ENCODE measurements around the gene IPPK.

IPPK gene, protein sequence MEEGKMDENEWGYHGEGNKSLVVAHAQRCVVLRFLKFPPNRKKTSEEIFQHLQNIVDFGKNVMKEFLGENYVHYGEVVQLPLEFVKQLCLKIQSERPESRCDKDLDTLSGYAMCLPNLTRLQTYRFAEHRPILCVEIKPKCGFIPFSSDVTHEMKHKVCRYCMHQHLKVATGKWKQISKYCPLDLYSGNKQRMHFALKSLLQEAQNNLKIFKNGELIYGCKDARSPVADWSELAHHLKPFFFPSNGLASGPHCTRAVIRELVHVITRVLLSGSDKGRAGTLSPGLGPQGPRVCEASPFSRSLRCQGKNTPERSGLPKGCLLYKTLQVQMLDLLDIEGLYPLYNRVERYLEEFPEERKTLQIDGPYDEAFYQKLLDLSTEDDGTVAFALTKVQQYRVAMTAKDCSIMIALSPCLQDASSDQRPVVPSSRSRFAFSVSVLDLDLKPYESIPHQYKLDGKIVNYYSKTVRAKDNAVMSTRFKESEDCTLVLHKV

DNA sequence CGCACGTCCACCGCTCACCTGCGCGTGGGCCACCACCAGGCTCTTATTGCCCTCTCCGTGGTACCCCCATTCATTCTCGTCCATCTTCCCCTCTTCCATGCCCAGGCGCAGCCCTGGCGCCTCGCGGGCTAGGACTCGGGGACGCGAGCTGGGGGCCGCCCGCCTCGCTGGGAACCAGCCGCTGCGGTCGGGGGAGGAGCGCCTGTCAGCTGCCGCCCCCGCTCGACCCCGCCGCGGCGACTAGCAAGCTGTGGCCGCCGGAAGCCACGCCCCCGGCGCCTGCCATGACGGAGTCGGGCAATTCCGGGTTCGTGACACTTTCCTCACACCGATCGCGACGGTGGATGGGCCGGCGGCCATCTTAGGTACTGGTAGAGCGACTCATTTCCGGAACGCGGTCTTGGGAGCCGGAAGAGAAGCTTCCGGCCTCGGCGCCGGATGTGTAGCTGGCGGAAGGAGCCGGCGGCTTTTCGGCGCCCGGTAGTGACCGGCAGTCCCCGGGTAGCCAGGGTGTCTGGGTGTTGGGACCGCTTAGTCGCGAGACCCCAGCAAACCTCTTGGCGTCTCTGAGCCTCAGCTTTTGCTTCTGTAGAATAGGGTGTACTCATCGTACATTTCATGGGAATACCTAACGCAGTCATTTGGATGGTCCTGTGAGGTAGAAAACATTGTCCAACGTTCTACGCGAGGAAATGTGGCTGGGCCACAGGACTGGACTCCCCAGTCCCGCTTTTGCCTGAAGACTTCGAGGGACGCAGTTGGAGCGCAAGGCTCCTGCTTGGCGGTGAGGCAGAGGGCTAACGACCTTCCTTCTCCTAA, at the start of gene IPPK:
Gene IPPK, minus strand, starts transcription at position 242 of the 819 bp plus-strand sequence. Its CDS starts 143 bp downstream, at position 99.
- DNase-seq: peak; percentile 76

DNA sequence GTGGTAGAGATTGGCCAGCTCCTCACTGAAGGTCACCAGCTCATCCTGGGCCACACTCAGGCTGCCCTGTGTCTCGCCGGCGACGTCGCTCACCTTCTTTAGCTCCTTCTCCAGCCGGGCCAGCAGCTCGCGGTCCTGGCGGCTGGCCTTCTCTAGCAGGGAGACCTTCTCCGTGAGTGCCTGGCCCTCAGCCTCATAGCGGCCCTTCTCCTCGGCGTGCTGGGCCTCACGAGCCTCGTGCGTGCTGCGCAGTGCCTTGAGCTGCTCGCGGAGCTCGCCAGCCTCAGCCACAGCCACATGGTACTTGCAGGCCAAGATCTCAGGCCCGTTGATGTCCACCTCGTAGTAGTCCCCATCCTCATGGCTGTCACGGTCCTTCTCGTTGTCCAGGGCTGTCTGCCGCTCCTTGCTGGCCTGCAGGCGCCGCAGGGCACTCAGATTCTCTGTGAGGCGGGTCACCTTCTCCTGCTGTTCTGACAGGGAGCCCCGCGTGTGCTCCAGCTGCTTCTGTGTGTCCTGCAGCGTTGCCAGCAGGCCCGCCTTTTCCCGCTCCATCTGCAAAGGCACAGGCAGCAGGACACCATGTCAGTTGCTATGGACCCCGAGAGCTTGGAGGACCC, 49.2 kb upstream of the IPPK start:
- DNase-seq: no peak

DNA sequence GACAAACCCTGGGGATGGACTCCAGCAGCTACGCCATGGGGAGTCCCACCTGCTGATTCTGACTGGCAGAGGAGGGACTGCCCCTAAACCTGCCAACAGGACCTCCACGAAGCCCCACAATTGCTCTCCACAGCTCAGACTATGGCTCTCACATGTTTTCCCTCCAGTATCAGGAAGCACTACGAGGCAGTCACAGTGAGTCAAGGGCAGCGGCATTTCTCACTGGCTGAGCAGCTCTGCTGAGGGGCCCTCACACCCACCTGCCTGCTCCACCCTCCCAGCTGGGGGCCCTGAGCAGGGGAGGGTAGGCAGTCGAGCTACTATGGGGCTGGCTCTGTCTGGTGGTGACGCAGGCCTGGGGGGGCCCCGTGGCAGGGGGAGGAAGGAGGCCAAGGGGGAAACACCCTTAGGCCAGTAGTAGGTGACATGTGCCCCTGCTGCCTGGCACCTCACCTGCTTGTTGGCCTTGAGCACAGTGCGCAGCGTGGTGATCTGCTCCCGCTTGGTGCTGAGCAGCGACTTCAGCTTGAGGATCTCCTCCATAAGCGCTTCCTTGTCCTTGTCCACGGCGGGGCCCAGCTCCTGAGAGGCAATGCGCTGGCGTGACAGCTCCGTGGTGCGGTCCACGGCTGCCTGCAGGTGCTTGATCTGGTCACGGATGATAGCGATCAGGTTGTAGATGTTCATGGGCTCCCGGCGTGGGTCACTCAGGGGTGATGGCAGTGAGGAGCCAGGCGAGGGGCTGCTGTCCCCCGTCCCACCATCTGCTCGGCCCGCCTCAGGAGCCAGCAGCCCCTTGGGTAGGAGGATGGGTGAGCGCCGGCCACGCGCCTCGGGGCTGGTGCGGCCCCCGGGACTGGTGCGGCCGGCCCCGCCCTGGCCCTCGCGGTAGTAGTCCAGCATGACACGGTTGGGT, 48.4 kb upstream of the IPPK start:
- DNase-seq: no peak

DNA sequence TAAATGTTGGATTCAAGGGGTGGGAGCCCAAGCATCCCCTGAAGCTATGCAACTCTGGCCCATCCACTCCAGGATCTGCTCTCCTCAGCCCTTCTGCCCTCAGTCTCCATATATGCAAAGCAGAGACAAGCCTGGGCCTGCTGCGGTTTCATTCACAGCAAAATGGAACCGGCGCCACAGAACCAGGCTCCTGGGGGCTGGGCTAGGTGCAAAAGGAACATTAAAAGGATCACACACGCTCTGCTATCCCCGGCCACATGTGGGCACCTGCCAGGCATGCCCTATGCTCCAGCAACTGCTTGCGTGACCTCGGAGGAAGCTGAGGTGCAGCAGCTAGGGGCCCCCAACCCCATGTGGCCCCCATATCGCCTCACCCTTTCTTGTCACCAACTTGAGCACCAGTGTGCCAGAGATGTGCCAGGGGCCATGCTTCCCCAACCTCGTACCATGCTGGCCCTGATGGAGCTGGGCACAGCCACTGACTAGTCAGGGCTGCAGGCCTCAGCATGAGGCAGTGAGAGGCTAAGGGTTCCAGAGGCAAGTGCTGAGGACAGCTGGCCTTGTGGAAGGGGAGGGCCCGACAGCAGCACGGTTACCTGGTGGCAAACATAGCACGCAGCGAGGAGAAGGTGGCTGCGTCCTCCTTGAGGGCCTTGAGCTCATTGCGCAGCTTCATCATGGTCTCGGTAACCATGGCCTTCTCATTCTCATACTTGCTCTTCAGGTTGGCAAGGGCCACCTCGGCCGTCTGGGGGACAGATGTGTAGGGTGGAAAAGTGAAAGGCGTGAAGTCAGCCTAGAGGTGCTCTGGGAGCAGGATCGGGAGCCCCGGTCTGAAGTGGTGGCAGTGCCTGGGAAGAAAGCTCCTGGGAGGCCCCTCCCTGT, 47.5 kb upstream of the IPPK start:
- no peak for DNase-seq

DNA sequence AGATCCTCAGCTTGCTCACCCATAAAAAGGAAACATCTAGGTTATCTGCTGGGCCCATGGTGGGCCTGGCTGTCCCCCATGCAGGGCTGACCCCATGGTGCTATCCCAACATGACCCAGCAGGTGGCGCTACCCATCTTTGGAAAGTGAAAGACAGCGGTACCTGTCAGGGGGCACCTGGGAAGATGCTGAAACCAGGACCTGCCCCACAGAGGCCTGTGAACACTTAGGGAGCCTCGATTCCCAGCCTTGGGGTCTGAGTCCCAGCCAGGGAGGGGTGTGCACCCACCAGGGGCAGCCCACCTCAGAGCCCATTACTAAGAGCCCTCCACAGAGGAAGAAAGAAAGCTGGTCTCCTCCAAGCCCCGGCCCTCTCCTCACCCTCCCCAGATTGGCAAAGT, 46.6 kb upstream of the IPPK start:
- DNase-seq: no peak

DNA sequence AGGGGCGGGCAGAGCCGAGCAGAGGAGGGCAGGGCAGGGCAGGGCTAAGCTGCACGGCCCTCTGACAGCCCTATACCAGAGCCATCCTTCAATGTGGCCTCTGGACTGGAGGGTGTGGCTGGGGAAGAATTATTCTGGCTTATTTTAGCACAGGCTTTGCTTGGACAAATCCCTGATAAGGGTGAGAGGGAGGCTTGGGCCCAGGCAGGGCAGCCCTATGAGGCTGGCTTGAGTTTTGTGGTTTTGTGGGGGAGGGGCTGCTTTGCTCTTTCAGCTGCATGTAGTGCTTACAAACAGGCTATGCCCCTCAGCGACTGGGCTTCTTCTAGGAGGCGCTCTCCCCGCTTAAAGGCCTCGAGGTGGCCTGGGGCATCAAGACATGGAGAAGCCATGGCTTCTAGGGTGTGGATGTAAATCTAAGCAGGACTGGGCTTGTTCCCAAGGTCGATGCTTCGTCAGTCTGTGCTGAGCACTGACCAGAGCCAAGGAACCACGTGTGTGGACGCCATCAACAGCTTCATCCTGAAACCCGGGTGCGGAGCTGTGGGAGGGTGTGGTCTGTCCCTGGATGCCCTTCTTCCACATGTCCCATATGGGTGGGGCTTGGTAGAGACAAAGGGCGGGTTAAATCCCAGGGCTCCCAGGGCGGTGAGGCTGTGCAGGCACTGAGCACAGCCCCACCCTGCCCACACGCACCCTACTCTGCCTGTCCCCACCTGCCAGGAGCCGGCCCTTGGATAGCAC, 45.7 kb upstream of the IPPK start:
- DNase-seq: no peak

DNA sequence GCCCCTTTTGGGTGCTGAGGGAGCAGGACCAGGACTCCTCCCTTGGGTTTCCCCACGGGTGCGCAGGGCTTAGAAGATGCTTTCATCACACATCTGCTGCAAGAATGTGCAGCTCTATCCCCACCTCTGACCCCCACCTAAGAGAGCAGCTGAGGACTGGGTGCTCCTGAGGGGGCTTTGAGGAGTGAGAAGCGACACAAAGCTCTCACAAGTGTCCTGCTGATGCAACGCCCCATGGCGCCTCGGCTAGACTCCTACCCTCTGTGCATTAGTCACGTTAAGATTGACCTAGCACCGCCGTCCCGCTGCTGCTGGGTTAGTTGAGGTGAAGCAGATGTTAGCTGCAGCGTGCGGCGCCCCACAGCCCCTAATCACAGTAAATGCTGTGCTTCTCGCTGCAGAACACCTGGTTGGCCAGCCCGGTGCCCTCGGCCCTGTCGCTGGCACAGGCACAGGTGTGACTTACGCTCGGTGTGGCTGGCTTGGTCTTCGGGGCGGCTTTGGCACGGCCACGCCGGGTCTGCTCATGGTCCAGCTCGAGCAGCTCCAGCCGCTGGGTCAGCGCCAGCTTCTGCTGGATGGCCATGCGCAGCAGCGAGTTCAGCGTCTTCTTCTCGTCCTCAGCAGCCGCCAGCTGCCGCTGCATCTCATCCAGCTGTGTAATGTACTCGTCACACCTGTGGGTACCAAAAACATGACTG, 45.0 kb upstream of the IPPK start:
- DNase-seq: no peak

DNA sequence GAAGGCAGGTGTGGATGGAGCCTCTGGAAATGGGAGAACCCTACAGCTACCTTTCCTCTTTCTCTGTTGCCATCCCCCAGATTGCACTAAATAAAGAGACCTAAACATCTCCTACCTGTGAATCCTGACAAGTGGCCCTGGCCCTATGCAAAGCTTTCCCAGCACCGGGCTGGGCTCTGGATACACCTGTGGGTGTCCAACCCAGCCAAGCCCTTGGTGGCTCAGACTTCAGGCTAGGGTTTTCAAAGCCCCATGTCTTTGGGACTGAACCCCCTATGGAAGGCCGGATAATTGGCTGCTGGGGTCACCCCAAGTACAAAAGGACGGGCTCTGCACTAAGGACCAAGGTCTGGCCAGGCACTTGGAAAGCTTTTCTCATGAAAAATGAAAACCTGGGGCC, 44.1 kb upstream of the IPPK start:
- no peak for DNase-seq

DNA sequence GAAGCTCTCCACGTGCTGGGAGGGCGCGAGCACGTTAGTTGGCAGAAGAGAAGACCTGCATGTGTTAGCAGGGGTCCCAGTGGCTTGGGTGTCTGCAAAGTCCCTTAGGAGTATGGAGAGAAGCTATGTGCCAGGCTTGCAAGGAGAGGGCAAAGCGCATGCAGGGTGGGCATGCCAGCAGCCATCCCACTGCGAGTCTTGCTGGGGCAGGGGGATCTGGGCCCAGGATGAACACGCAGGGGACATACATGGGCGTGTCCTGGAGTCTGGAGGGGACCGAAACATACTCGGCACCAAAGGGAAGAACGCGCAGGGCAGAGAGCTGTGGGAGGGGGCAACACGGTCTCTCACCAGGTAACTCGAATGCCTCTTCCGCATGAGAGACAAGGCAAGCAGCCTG, 43.6 kb upstream of the IPPK start:
- DNase-seq: no peak

DNA sequence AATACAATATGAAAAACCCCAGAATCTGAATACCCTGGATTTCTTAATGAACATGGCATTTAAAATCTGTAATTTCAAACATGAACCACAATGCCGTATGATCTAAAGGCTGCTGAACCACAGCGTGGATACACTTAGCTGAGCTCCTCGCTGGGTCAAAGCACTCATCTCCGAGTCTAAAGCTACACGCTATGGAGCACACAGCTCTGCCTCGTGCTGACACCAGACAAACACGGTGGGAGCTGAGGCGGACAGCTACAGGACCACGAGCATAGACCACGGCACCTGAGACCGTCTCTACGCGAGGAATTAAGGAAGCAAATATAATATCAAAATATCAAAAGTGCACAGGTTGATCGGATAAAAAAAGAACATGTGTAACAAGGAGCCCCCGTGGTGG, 42.8 kb upstream of the IPPK start:
- DNase-seq: no peak

DNA sequence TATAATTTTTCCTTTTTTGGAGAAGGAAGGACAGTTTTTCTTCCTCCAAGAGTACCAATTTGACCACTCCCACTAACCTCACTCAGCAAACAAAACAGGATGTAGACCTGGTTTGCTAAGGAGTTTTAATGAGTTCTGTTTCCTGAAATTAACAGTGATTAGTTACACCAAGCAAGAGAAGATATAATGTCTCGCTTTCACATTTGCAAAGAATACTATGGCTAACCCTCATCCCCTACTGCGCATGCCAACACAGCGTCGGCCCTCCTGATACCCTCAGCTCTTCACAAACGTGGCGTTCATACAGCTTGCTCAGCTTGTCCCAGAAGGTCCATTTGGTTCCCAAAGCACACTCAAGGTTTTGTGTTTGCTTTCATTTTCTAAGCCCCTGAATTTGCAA, 41.9 kb upstream of the IPPK start:
- no peak for DNase-seq

DNA sequence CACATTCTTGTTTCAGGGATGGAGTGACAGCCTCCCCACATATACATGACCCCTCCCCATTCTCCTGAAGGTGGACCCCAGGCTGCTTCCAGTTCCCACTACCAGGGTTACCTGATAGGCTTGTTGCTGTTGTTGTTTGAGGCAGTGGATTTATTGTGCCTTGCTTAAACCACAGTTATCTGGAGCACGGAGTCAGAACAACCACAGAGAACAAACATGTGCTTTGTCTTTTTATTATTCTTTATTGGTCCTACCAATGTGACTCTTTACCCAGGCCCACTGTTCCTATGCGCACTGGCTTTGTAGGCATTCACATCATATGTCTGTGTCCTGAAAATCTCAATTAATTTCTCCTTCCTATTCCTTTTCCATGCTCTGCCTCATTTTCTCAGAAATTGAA, 41.2 kb upstream of the IPPK start:
- no peak for DNase-seq

DNA sequence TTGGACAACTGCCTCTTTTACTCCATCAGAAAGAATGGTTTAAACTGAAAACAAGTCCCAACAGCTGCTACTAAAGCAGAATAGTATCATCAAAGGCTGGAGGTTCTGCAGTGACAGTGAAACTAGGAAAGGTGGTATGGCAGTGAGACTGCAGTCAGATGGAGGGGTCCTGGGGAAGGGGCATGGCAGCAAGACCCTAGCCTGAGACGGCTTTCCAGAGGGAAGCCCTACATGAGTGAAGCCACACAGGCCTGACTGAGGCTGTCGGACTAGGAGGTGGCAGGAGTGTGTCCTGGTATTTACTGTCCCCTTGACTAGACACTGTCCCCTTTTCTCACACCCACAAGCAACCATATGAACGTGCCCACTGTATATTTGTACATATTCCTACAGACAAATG, 40.4 kb upstream of the IPPK start:
- DNase-seq: no peak

DNA sequence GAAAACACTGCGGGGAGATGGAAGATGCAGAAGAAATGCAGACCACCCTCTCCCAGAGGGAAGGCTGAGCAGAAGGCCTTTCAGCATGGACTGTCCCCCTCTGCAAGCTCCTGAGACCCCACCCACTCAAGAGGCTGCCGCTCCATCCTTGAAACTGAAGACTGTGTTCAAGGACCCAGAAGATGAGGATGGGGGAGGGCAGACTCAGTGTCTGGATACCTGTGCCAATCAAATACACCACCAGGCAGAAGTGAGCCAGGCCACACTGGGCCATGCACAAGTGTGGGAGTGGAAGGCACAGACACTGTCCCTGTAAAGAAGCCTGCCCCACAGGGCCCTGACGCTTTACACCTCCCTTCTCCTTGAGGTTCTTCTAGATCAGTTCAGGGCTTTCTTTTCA, 40.0 kb upstream of the IPPK start:
- no peak for DNase-seq

DNA sequence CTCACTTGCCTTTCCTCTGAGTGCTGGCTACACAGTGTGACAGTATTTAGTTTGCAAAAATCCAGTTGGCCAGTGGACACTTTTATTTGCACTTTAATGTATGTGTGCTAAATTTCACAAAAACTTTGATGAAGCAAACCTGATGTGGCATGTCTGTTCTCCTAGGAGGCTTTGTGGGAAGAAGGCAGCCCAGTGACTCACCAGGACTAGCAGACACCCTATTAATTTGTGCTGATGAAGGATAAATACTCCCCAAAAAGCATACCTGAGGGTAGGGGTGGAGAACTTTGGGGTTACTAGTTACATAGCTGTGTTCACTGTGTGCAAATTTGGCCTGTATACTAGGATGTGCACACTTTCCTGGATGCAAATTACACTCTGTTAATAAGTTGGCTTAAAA, 39.3 kb upstream of the IPPK start:
- no peak for DNase-seq

DNA sequence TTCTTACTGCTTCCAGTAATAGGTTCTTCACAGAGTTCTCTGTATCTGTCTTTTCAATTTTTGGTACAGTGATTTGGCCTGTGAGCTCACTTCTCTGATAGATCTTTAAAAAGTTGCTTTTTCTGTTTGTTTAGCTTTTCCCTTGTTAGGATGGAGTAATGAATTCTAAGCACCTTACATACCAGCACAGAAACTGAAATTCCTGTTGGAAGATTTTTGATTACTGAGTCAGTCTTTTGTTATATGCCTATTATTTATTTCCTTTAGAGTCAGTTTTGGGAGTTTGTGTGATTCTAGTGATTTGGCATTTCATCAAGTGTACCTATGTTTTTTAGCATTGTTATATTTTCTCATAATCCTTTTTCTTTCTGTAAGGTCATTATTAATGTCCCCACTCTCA, 37.6 kb upstream of the IPPK start:
- DNase-seq: no peak

DNA sequence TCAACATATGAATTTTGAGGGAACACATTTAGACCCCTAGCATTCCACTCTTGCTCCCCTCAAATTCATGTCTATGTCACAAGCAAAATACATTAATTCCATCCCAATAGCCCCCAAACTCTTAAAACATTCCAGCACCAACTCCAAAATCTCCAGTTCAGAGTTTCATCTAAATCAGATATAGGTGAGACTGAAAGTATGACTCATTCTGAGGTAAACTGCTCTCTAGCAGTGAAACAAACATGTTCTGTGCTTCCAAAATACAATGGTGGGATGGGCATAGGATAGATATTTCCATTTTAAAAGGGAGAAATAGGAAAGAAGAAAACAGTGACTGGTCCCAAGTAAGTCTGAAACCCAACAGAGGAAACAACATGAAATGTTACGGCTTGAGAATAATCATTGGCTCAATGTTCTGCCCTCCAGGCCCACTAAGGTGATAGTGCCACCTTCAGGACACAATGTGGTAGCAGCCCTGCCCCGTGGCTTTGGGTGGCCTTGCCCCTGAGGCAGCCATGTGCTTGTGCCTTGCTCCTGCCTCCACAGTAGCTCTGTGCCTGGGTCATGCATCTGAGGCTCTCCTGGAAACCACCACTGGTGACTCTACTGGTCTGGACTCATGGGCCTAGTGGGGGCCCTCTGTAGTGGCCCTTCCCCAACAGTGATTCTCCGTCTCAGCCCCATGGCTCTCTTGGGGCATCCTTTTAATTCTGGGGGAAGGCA, 36.4 kb upstream of the IPPK start:
- no peak for DNase-seq

DNA sequence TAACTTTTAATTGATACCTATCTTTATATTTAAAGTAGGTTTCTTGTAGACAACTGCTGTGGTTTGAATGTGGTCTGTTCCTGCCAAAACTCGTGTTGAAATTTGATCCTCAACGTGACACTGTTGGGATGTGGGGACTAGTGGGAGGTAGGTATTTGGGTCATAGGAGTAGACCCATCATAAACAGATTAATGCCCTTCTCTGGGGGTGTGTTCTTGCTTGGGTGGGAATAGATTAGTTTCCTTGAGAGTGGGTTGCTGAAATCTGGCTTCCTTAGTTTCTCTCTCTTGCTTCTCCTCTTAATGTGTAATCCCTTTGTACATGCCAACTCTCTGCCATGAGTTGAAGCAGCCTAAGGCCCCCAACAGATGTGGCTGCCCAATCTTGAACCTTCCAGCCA, 34.6 kb upstream of the IPPK start:
- no peak for DNase-seq

DNA sequence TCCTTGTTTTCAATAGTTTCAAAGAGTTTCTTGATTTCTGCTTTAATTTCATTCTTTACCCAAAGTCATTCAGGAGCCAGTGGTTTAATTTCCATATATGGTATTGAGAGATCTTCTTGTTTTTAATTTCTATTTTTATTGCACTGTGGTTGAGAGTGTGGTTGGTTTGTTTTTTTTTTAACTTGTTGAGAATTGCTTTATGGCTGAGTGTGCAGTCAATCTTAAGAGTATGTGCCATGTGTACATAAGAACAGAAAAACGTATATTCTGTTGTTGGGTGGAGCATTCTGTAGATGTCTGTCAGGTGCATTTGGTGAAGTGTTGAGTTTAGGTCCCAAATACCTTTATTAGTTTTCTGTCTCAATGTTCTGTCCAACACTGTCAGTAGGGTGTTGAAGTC, 26.7 kb upstream of the IPPK start:
- no peak for DNase-seq

All from cortex of kidney (tissue), 1 donor.